ENCODE results near the gene KPNA1.

The KPNA1 gene

DNA sequence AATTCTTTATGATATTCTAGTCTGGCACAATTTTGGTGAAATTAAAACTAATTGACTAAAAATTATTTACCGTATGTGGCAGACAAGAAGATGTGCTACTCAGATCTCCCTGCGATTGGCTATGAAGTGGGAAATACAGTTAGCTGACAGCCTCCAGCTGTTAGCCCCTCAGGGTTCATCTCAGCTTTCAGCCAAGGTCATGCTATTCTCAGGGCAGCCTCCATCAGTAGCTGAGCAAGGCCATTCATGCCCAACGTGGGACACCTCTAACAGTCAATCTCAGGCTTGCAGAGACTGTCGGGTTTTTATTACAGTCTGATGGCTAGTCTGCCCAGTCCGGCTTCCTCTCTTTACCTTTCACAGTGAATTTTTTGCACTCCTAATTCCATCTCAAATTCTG lies 42.6 kb upstream of the KPNA1 start:
- no peaks in the 10 kb centered on the region for H3K4me1 ChIP-seq (ENCODE audit: control insufficient read depth in 2 of 2, insufficient read depth in 1 of 2, low read depth in 1 of 2, low read length in 2 of 2)
- H2AK5ac ChIP-seq (ENCODE audit: low read depth, low read length): no peak overlapping the region
- H3K4me3 ChIP-seq (ENCODE audit: low read length in 2 of 2): no peak overlapping the region
- H3K27ac ChIP-seq (replicated peaks; ENCODE audit: low read length): no peak overlapping the region
- H2BK15ac ChIP-seq (ENCODE audit: low read length): no peak overlapping the region
- no peak overlapping the region for H3K4ac ChIP-seq (ENCODE audit: low read length)
- no peaks in the 10 kb centered on the region for H3K9me3 ChIP-seq (replicated peaks in 1 of 2; ENCODE audit: control insufficient read depth in 2 of 2, insufficient read depth in 1 of 2, low read depth in 1 of 2, low read length in 2 of 2)
- no peak overlapping the region for H2BK12ac ChIP-seq (ENCODE audit: low read length)
- no peak overlapping the region for H3K18ac ChIP-seq (ENCODE audit: low read length)
- H3K79me1 ChIP-seq (ENCODE audit: low read depth, low read length): no peaks in the 10 kb centered on the region
- peaks cover 0 to 41% of the 10 kb centered on the region in 2 donors for H3K36me3 ChIP-seq (replicated peaks in 1 of 2; ENCODE audit: control insufficient read depth in 2 of 2, insufficient read depth in 2 of 2, low read length in 2 of 2)
- H3K4me2 ChIP-seq (ENCODE audit: insufficient read depth, low read length, poor library complexity, severe bottlenecking): no peak overlapping the region
- H3K23ac ChIP-seq (ENCODE audit: low read depth, low read length, poor library complexity): no peak overlapping the region
- H4K8ac ChIP-seq (ENCODE audit: low read depth, low read length): no peak overlapping the region
- no peak for DNase-seq (ENCODE audit: low spot score)
- no peak overlapping the region for H4K91ac ChIP-seq (ENCODE audit: low read depth, low read length, poor library complexity)
- H3K27me3 ChIP-seq (ENCODE audit: control insufficient read depth in 3 of 3, insufficient read depth in 3 of 3, low read depth in 1 of 3, low read length in 3 of 3): no peaks in the 10 kb centered on the region
- no peak overlapping the region for H3K9ac ChIP-seq (ENCODE audit: low read depth, low read length, poor library complexity)
- no peak overlapping the region for H2BK5ac ChIP-seq (ENCODE audit: low read length)
- no peak overlapping the region for H2AFZ ChIP-seq (ENCODE audit: low read length)
- WGBS, 2 donors (ENCODE audit: extremely low coverage in 2 of 2, insufficient read length in 2 of 2, insufficient replicate concordance in 1 of 2): no CpG with 5 or more reads among the region's 5 CpGs
- no peak overlapping the region for H3K14ac ChIP-seq (ENCODE audit: low read length)
- H2BK120ac ChIP-seq (ENCODE audit: low read depth, low read length): no peak overlapping the region

GRCh38 chr3:122555275-122556071 lies 40.7 kb upstream of the KPNA1 start:
- no peak for DNase-seq (ENCODE audit: low spot score)
- Histone ChIP-seq H3K9ac (ENCODE audit: low read depth, low read length, poor library complexity) (no peak overlapping the region), H3K18ac (ENCODE audit: low read length) (no peak overlapping the region), H3K4me1 (ENCODE audit: control insufficient read depth in 2 of 2, insufficient read depth in 1 of 2, low read depth in 1 of 2, low read length in 2 of 2) (no peaks in the 10 kb centered on the region), H3K14ac (ENCODE audit: low read length) (no peak overlapping the region), H3K9me3 (replicated peaks in 1 of 2; ENCODE audit: control insufficient read depth in 2 of 2, insufficient read depth in 1 of 2, low read depth in 1 of 2, low read length in 2 of 2) (no peaks in the 10 kb centered on the region), H2BK12ac (ENCODE audit: low read length) (no peak overlapping the region), H3K79me1 (ENCODE audit: low read depth, low read length) (no peaks in the 10 kb centered on the region), H3K27me3 (ENCODE audit: control insufficient read depth in 3 of 3, insufficient read depth in 3 of 3, low read depth in 1 of 3, low read length in 3 of 3) (no peaks in the 10 kb centered on the region), H3K4me2 (ENCODE audit: insufficient read depth, low read length, poor library complexity, severe bottlenecking) (no peak overlapping the region), H4K91ac (ENCODE audit: low read depth, low read length, poor library complexity) (no peak overlapping the region), H2AK5ac (ENCODE audit: low read depth, low read length) (no peak overlapping the region), H2BK5ac (ENCODE audit: low read length) (no peak overlapping the region), H4K8ac (ENCODE audit: low read depth, low read length) (no peak overlapping the region), H2BK120ac (ENCODE audit: low read depth, low read length) (no peak overlapping the region), H3K4ac (ENCODE audit: low read length) (no peak overlapping the region), H2BK15ac (ENCODE audit: low read length) (no peak overlapping the region), H3K36me3 (replicated peaks in 1 of 2; ENCODE audit: control insufficient read depth in 2 of 2, insufficient read depth in 2 of 2, low read length in 2 of 2) (peaks cover 0 to 47% of the 10 kb centered on the region in 2 donors), H2AFZ (ENCODE audit: low read length) (no peak overlapping the region), H3K23ac (ENCODE audit: low read depth, low read length, poor library complexity) (no peak overlapping the region), H3K4me3 (ENCODE audit: low read length in 2 of 2) (no peak overlapping the region), H3K27ac (replicated peaks; ENCODE audit: low read length) (no peak overlapping the region)
- no CpG with 5 or more reads among the region's 6 CpGs for WGBS, 2 donors (ENCODE audit: extremely low coverage in 2 of 2, insufficient read length in 2 of 2, insufficient replicate concordance in 1 of 2)

- no peaks in the 10 kb centered on the region for H3K4me1 ChIP-seq (ENCODE audit: control insufficient read depth in 2 of 2, insufficient read depth in 1 of 2, low read depth in 1 of 2, low read length in 2 of 2)
- H3K4ac ChIP-seq (ENCODE audit: low read length): no peak overlapping the region
- H3K27ac ChIP-seq (replicated peaks; ENCODE audit: low read length): no peak overlapping the region
- H3K23ac ChIP-seq (ENCODE audit: low read depth, low read length, poor library complexity): no peak overlapping the region
- H3K9me3 ChIP-seq (replicated peaks in 1 of 2; ENCODE audit: control insufficient read depth in 2 of 2, insufficient read depth in 1 of 2, low read depth in 1 of 2, low read length in 2 of 2): no peaks in the 10 kb centered on the region
- H3K4me2 ChIP-seq (ENCODE audit: insufficient read depth, low read length, poor library complexity, severe bottlenecking): no peak overlapping the region
- no peaks in the 10 kb centered on the region for H3K79me1 ChIP-seq (ENCODE audit: low read depth, low read length)
- no peak for DNase-seq (ENCODE audit: low spot score)
- no peak overlapping the region for H2AFZ ChIP-seq (ENCODE audit: low read length)
- no peak overlapping the region for H3K4me3 ChIP-seq (ENCODE audit: low read length in 2 of 2)
- no peak overlapping the region for H2BK120ac ChIP-seq (ENCODE audit: low read depth, low read length)
- no peak overlapping the region for H2AK5ac ChIP-seq (ENCODE audit: low read depth, low read length)
- no peak overlapping the region for H3K18ac ChIP-seq (ENCODE audit: low read length)
- H3K14ac ChIP-seq (ENCODE audit: low read length): no peak overlapping the region
- no peak overlapping the region for H4K91ac ChIP-seq (ENCODE audit: low read depth, low read length, poor library complexity)
- H2BK12ac ChIP-seq (ENCODE audit: low read length): no peak overlapping the region
- H3K27me3 ChIP-seq (ENCODE audit: control insufficient read depth in 3 of 3, insufficient read depth in 3 of 3, low read depth in 1 of 3, low read length in 3 of 3): no peaks in the 10 kb centered on the region
- H2BK15ac ChIP-seq (ENCODE audit: low read length): no peak overlapping the region
- peaks cover 0 to 48% of the 10 kb centered on the region in 2 donors for H3K36me3 ChIP-seq (replicated peaks in 1 of 2; ENCODE audit: control insufficient read depth in 2 of 2, insufficient read depth in 2 of 2, low read length in 2 of 2)
- H2BK5ac ChIP-seq (ENCODE audit: low read length): no peak overlapping the region
- WGBS, 2 donors (ENCODE audit: extremely low coverage in 2 of 2, insufficient read length in 2 of 2, insufficient replicate concordance in 1 of 2): no CpG with 5 or more reads among the region's 3 CpGs
- no peak overlapping the region for H3K9ac ChIP-seq (ENCODE audit: low read depth, low read length, poor library complexity)
- H4K8ac ChIP-seq (ENCODE audit: low read depth, low read length): no peak overlapping the region
These were observed 38.4 kb upstream of the KPNA1 start for GRCh38 chr3:122553171-122553570.

DNA sequence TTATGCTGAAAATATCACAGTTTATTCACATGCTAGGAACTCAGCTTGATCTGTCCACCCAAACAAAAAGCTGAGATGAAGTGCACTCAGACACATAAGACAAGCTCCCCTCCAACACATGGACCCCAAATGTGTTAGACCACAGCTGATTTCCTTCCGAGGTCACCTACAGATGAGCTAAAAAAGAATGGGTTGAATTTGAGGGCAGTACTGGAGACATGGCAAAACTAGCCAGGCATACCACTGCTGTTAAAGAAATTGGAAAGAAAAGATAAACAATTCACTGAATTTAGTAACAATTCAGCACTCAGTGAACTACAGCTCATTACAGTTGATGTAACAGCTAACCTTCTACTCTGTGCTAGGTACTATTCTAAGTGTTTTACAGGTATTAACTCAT lies 33.9 kb upstream of the KPNA1 start:
- Histone ChIP-seq H3K9ac (ENCODE audit: low read depth, low read length, poor library complexity) (no peak overlapping the region), H2BK12ac (ENCODE audit: low read length) (no peak overlapping the region), H3K4ac (ENCODE audit: low read length) (no peak overlapping the region), H3K4me2 (ENCODE audit: insufficient read depth, low read length, poor library complexity, severe bottlenecking) (no peak overlapping the region), H3K79me1 (ENCODE audit: low read depth, low read length) (no peaks in the 10 kb centered on the region), H3K4me3 (ENCODE audit: low read length in 2 of 2) (no peak overlapping the region), H2AK5ac (ENCODE audit: low read depth, low read length) (no peak overlapping the region), H4K8ac (ENCODE audit: low read depth, low read length) (no peak overlapping the region), H2BK15ac (ENCODE audit: low read length) (no peak overlapping the region), H3K18ac (ENCODE audit: low read length) (no peak overlapping the region), H3K27ac (replicated peaks; ENCODE audit: low read length) (no peak overlapping the region), H4K91ac (ENCODE audit: low read depth, low read length, poor library complexity) (no peak overlapping the region), H3K27me3 (ENCODE audit: control insufficient read depth in 3 of 3, insufficient read depth in 3 of 3, low read depth in 1 of 3, low read length in 3 of 3) (no peaks in the 10 kb centered on the region), H3K36me3 (replicated peaks in 1 of 2; ENCODE audit: control insufficient read depth in 2 of 2, insufficient read depth in 2 of 2, low read length in 2 of 2) (peaks cover 0 to 33% of the 10 kb centered on the region in 2 donors), H2BK5ac (ENCODE audit: low read length) (no peak overlapping the region), H3K9me3 (replicated peaks in 1 of 2; ENCODE audit: control insufficient read depth in 2 of 2, insufficient read depth in 1 of 2, low read depth in 1 of 2, low read length in 2 of 2) (no peaks in the 10 kb centered on the region), H2BK120ac (ENCODE audit: low read depth, low read length) (no peak overlapping the region), H2AFZ (ENCODE audit: low read length) (no peak overlapping the region), H3K4me1 (ENCODE audit: control insufficient read depth in 2 of 2, insufficient read depth in 1 of 2, low read depth in 1 of 2, low read length in 2 of 2) (no peaks in the 10 kb centered on the region), H3K14ac (ENCODE audit: low read length) (no peak overlapping the region), H3K23ac (ENCODE audit: low read depth, low read length, poor library complexity) (no peak overlapping the region)
- WGBS, 2 donors (ENCODE audit: extremely low coverage in 2 of 2, insufficient read length in 2 of 2, insufficient replicate concordance in 1 of 2): no CpG with 5 or more reads among the region's 1 CpG
- no peak for DNase-seq (ENCODE audit: low spot score)
